ENCODE results near the gene DNAH6.

DNAH6 gene

DNA sequence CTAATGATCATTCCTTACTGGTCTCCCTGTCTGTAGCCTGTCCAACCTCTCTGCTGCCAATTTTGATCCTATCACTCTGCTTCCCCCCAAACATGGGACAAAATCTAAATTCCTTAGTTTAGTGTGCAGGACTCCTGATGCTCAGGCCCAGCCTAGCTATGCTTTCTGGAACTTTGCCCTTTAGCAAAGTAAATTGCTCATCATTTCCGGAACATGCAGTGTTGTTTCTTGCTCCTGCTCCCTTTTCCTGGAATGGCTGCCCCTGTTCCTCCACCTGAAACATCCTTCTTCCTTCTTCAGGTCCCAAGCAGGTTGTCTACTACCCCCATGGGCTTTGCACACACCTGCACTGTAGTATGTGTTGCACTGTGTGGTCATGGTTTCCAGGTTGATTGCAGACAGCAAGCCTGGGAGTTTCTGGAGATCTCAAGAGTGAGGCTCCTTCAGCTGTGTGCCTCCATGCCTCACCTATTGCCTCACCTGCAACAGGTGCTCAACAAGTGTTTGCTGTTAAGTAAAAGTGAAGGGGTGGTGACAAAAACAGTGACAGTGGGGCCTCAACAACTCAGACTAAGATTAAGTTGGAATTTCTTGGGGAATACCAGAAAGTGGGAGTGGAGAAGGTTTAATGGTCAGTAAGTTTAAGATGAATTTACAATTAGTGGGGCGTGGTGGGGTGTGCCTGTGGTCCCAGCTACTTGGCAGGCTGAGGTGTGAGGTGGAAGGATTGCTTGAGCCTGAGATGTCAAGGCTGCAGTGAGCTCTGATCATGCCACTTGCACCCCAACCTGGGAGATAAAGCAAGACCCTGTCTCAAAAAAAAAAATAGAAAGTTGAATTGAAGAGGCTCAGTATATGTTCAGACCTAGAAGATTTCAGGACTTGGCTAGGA is 120.0 kb downstream of the DNAH6 start:
- TF ChIP-seq GATA2 (IDR thresholded peaks at IDR 0.05; ENCODE audit: low read depth, low read length), result no peak
- TF ChIP-seq GATA3 (IDR thresholded peaks at IDR 0.05; ENCODE audit: low read depth, low read length), result no peak

- no peak for TF ChIP-seq GATA2 (IDR thresholded peaks at IDR 0.05; ENCODE audit: low read depth, low read length)
- TF ChIP-seq GATA3 (IDR thresholded peaks at IDR 0.05; ENCODE audit: low read depth, low read length), result no peak
Measured at GRCh38 chr2:84639751-84640150, 123.5 kb downstream of the DNAH6 start.

DNA sequence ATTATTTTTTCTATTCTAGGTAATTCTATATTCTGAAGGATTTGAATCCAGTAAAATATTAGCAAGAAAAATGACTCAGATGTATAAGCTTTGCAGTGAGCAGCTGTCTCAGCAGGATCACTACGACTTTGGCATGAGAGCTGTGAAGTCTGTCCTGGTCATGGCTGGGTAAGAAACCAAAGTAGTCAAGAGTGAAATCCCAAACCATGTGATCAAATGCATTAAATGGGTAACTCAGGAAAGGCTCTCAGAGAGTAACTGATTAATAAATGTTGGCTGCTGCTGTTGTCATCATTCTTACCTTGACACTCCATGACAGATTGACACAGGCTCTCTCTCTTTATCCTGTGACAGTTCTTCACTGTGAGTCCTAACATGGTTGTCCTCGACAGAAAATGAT is 124.1 kb downstream of the DNAH6 start:
- TF ChIP-seq GATA3 (IDR thresholded peaks at IDR 0.05; ENCODE audit: low read depth, low read length) (no peak), GATA2 (IDR thresholded peaks at IDR 0.05; ENCODE audit: low read depth, low read length) (no peak)

DNA sequence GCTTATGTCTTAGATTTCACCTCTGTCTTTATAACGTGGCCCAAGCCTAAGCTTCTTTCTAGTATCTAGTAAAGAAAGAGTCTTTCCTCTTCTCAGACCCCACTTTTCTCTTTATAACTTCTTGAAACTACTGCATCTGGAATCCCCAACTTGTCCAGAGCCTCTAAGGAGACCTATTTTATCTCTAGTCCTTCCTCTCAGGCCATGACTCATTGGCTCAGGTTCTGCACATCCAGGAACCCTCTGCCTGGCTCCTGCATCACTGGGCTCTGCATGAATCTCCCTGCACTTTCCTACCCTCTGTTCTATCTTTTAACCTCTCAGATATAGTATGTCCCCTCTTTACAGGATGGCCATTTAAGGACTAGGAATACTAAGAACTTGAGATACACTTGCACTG is 124.7 kb downstream of the DNAH6 start:
- no peak for TF ChIP-seq GATA2 (IDR thresholded peaks at IDR 0.05; ENCODE audit: low read depth, low read length)

DNA sequence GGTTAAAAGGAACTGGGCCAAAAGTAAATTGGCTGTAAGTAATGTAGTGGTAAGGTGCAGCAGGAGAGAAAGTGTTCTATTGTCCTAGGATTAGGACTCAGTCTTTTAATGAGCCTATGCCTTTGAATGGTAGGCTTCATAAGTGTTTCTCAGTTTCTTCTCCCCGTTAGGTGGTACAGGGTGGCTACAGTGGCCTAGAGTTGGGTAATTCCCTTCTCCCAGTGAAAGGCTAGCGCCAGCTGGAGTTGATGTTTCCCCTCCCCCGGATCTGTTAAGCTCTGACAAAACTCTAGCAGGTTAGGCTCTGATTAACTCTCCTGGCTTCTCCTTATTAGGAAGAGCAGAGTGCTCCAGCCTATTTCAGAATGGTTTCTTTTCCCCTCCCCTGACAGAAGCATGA is 127.7 kb downstream of the DNAH6 start:
- TF ChIP-seq GATA2 (IDR thresholded peaks at IDR 0.05; ENCODE audit: low read depth, low read length), result no peak
- TF ChIP-seq GATA3 (IDR thresholded peaks at IDR 0.05; ENCODE audit: low read depth, low read length), result no peak

GRCh38 chr2:84646514-84646913 is 130.2 kb downstream of the DNAH6 start:
- no peak for TF ChIP-seq GATA3 (IDR thresholded peaks at IDR 0.05; ENCODE audit: low read depth, low read length)
- TF ChIP-seq GATA2 (IDR thresholded peaks at IDR 0.05; ENCODE audit: low read depth, low read length), result no peak

- TF ChIP-seq GATA2 (IDR thresholded peaks at IDR 0.05; ENCODE audit: low read depth, low read length), result no peak
- TF ChIP-seq GATA3 (IDR thresholded peaks at IDR 0.05; ENCODE audit: low read depth, low read length), result no peak
Measured at GRCh38 chr2:84647267-84647666, 131.0 kb downstream of the DNAH6 start.

- no peak for TF ChIP-seq GATA3 (IDR thresholded peaks at IDR 0.05; ENCODE audit: low read depth, low read length)
- TF ChIP-seq GATA2 (IDR thresholded peaks at IDR 0.05; ENCODE audit: low read depth, low read length), result no peak
Measured at GRCh38 chr2:84649058-84649457, 132.8 kb downstream of the DNAH6 start.

DNA sequence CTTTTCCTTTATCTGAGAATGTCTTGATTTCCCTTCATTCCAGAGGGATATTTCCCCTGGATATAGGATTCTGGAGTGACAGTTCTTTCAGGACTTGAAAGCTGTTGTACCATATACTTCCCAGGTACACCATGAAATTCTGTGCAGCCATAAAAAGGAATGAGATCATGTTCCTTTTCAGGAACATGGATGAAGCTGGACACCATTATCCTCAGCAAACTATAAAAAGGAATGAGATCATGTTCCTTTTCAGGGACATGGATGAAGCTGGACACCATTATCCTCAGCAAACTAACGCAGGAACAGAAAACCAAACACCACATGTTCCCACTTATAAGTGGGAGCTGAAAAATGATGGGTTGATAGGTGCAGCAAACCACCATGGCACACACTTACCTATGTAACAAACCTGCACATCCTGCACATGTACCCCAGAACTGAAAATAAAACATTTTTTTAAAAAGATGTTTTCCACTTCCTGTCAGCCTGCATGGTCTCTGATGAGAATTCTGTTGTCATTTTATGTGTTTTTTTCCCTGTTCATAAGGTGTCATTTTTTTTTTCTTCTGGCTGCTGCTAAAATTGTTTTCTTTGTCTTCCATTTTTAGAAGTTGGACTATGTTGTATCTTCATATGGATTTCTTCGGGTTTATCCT is 133.3 kb downstream of the DNAH6 start:
- TF ChIP-seq GATA2 (IDR thresholded peaks at IDR 0.05; ENCODE audit: low read depth, low read length), result no peak
- TF ChIP-seq GATA3 (IDR thresholded peaks at IDR 0.05; ENCODE audit: low read depth, low read length), result no peak

DNA sequence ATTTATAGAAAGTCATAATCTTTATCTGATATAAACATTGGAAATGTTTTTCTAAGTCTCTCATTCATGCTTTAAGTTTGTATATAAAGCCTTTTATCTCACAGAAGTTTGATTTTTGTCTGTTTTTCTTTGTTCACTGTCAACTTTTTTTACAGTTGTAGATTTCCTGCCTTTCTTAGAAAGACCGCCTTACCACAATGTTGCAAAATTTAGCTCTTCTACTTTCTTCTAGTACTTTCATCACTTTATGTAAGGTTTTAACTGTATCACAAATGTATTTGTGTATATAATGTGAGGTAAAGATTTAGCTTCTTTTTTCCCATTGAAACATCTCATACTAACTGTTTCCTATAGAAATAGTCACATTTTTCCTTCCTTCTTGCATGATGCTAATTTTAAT is 136.1 kb downstream of the DNAH6 start:
- TF ChIP-seq GATA2 (IDR thresholded peaks at IDR 0.05; ENCODE audit: low read depth, low read length), result no peak
- no peak for TF ChIP-seq GATA3 (IDR thresholded peaks at IDR 0.05; ENCODE audit: low read depth, low read length)

DNA sequence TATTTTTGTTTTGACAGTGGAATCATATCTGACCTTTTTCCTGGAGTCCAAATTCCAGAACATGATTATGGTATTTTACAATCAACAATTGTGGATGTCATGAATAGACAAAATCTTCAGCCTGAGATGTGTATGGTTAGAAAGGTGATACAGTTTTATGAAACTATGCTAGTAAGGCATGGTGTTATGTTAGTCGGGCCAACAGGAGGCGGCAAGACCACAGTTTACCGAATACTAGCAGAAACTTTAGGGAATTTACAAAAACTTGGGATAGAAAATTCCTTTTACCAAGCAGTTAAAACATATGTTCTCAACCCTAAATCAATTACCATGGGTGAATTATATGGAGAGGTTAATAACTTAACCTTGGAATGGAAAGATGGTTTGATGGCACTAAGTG is 137.0 kb downstream of the DNAH6 start:
- TF ChIP-seq GATA2 (IDR thresholded peaks at IDR 0.05; ENCODE audit: low read depth, low read length) (no peak), GATA3 (IDR thresholded peaks at IDR 0.05; ENCODE audit: low read depth, low read length) (no peak)

DNA sequence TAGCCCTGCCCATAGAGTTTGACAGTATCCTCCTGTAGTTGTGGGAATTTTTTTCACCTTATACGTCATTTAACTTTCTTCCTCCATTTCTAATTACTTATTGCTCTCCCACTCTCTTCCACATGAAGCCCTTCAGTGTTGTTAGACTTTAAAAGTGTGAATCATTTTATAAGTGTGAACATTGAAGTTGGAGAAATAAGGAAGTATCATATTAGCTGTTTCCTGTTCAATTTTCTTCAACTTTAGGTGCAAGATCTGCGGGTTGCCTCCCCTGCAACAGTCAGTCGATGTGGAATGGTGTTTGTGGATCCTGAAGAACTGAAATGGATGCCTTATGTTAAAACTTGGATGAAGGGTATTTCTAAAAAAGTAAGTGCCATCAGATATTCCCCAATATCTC is 138.1 kb downstream of the DNAH6 start:
- TF ChIP-seq GATA3 (IDR thresholded peaks at IDR 0.05; ENCODE audit: low read depth, low read length), result no peak
- no peak for TF ChIP-seq GATA2 (IDR thresholded peaks at IDR 0.05; ENCODE audit: low read depth, low read length)

DNA sequence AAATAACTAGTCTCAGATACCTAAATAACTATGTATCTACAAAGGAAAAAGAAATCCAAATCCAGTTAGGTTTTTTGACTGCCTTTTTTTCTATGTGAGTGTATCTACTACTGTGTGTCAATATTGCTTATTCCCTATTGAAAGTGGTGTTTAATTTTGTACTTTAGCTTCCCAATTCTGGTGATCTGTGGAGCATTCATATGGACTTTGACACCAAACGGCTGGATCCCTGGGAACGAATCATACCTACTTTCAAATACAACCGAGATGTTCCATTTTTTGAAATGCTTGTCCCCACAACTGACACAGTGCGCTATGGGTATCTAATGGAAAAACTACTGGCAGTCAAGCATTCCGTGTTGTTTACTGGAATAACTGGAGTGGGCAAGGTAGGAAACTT is 152.8 kb downstream of the DNAH6 start:
- no peak for TF ChIP-seq GATA3 (IDR thresholded peaks at IDR 0.05; ENCODE audit: low read depth, low read length)
- no peak for TF ChIP-seq GATA2 (IDR thresholded peaks at IDR 0.05; ENCODE audit: low read depth, low read length)

- TF ChIP-seq GATA3 (IDR thresholded peaks at IDR 0.05; ENCODE audit: low read depth, low read length) (no peak), GATA2 (IDR thresholded peaks at IDR 0.05; ENCODE audit: low read depth, low read length) (no peak)
Measured at GRCh38 chr2:84674099-84674498, 157.8 kb downstream of the DNAH6 start.

DNA sequence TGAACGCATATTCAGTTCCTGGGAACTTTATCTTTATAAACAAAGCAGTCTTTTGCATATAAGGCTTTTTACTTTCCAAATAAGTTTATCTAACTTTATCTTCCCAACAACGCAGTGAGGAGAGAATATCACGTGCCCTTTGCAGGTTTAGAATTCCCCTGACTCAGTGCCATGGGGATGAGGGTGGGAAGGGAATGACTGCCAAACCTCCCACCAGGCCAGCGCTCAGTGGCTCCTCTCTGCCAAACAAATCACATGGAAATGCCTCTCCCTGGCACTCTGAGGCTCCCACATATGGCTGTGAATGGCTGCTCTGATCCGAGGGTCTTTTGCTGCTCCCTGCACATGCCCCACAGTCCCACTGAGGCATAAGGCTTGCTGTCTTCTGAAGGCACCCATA is 158.3 kb downstream of the DNAH6 start:
- TF ChIP-seq GATA3 (IDR thresholded peaks at IDR 0.05; ENCODE audit: low read depth, low read length), result no peak
- TF ChIP-seq GATA2 (IDR thresholded peaks at IDR 0.05; ENCODE audit: low read depth, low read length), result no peak

Measured in SH-SY5Y (cell line).